Measurements from ENCODE around the gene SNCB.

Gene SNCB

DNA sequence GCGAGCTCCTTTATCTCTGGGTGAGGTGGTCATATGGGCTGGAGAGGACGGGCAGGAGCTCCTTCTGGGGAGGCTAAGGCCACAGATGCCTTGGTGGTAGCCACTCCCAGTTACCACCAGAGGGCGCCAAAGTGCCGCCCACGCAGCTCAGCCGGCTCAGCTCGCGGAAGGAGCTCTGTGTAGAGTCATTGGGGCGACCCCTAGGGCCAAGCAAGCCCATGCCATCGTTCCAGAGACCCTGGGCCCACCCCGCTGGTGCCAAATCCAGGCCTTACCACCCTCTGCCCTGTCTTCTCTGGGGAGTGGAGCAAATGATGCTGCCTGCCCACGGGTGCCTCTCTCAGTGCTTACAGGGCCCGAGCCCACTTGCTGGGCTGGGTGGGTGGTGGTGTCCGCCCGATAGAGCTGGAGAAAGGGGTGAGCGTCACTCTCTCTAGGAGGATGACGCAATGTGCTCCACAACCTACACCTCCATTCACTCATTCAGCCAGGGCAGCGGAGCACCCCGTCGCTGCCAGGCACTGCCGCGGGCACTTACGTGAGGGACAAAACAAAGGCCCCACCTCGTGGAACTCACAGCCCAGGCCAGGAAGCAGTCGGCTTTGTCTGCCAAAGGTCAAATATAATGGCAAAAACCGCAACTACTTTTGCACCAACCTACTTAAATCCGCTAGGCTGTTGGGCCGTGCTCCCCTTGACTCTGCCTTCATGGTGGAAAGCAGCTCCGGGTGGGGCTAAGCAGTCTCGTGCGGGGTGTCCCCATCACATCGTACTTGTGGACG, 30.7 kb upstream of the SNCB start:
- peak; percentile 89 for DNase-seq (ENCODE audit: low spot score)

DNA sequence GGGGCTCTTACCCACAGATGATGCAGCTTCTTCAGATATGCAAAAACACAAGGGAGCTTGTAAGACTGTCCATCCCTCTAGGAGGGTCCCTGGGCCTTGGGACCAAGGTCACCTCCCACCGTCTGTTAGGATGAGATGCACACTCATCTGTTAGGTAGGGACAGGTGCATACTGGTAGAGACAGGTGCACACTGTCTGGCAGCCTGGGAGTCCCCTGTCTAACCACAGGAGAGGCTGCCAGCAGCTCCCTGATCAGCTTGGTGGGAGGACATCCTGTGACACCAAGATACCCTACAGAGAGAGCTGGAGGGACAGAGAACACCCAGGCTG, 30.2 kb upstream of the SNCB start:
- no peak for DNase-seq (ENCODE audit: low spot score)

DNA sequence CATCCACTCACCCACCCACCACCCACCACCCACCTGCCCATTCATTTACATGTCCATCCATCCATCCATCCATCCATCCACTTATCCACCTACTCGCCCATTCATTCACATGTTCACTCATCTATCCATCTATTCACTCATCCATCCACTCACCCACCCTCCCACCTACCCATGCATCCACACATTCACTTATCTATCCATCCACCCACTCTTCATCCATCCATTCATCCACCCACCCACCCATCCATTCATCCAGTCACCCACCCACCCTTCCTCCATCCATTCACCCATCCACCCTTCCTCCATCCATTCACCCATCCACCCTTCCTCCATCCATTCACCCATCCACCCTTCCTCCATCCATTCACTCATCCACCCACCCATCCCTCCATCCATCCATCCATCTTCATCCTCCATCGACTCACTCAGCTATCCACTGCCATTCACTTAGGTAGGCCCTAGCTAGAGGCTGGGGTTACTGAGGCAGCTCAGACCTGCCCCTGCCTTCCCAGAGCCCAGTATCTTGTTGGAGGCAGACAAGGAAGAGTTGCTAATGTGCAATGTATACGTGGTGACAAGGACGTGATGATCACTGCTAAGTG, 29.6 kb upstream of the SNCB start:
- no peak for DNase-seq (ENCODE audit: low spot score)

DNA sequence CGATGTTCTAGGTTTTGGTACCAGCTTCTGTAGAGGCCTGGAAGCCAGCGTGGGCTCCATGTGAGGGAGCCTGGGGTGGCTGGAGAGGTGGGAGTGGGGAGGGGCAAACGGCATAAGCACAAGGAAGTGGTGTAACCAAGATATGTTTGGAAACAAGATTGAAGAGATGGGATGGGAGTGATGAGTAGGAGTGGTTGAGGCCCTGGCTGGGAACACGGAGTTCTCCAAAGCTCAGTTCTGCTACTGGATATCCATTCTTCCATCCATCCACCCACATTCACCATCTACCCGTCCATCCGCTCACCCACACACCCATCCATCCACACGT, 29.1 kb upstream of the SNCB start:
- no peak for DNase-seq (ENCODE audit: low spot score)

DNA sequence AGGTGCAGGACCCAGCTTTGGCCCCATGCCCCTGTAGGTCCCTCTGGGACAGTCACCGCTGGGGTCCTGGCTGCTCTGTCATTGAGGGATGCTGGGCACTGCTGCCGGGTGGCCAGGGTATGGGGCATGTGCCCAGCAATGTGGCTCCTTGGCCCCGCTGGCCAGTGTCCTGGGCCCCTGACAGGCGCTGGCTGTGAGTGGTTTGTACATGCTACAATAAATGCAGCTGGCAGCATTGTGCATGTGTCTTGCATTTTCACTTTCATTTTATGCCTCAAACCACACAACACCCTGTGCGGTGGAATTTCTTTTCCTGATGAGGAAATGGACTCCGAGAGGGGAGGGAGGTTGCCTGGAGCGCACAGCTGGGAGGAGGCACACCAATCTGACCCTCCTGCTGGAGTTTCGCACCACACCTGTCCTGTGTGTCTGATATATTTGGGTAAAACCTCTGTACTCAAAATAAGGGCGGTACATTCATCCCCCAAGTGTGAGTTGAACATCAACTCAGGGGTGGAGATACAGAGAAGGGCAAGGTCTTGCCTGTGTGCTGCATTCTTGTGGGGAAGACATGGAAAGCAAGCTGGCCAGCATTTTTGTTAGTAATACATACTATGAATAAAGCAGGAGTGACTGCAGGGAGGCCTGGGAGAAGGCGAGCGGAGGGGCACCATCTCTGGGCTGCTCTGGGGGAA, 28.6 kb upstream of the SNCB start:
- DNase-seq (ENCODE audit: low spot score) = peak; percentile 36

DNA sequence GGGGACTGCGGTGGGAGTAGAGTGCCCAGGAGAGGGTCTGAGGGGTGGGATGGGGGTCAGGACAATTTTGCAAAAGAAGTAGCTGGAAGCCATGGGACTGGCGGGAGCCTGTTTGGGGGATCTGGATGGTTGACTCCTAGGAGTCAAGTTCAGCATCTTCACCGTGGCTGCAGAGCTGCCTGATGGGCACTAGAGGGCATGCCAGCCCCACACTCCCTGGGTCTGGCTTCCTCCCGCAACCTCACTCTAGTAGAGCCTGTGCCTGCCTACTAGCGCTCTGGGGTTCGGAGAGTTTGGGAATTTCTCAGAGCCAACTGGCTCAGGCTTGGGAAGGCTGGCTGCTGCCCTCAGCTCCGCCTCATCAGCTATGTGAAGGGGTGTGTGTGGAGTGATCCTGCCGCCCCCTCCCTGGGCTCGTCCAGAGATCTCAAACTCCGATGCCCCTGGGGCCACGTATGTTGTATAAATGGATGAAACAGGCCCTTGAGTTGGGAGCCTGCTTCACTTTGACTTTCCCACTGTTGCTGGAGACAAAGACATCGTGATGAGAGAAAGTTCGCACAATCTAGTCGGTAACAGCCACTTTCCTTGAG, 27.8 kb upstream of the SNCB start:
- peak; percentile 75 for DNase-seq (ENCODE audit: low spot score)

DNA sequence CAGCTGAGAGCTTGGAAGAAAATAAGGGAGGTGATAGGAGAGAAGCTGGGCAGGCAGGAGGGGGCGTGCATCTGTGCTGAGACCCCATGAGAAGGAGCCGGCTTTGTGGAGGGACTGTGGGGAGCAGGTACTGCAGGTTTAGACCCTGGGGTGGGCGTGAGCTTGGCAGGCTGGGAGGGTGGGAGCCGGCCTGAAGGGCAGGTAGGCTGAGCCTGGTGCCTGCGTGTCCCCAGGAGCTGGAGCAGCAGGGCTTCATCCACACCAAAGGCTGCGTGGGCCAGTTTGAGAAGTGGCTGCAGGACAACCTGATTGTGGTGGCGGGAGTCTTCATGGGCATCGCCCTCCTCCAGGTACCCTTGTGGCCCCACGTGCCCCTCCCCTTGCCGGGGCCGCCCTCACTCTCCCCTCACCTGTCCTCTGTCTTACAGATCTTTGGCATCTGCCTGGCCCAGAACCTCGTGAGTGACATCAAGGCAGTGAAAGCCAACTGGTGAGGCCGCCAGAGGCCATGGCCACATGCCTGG, 26.2 kb upstream of the SNCB start:
- no peak for DNase-seq (ENCODE audit: low spot score)

DNA sequence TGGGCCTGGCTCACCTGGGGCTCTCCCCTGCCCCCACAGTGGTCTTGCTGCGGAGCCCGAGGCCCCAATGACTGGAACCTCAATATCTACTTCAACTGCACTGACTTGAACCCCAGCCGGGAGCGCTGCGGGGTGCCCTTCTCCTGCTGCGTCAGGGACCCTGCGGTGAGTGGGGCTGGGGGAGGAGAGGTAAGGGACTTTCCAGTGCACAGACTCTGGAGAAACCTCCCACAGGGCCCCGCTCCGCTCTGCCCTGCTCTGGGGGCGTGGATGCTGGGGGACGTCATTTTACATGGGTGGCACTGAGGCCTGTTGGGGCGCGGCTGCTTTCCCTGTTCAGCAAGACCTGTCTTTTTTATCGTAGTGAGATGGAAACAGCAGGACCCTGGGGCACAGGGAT, 24.5 kb upstream of the SNCB start:
- no peak for DNase-seq (ENCODE audit: low spot score)

DNA sequence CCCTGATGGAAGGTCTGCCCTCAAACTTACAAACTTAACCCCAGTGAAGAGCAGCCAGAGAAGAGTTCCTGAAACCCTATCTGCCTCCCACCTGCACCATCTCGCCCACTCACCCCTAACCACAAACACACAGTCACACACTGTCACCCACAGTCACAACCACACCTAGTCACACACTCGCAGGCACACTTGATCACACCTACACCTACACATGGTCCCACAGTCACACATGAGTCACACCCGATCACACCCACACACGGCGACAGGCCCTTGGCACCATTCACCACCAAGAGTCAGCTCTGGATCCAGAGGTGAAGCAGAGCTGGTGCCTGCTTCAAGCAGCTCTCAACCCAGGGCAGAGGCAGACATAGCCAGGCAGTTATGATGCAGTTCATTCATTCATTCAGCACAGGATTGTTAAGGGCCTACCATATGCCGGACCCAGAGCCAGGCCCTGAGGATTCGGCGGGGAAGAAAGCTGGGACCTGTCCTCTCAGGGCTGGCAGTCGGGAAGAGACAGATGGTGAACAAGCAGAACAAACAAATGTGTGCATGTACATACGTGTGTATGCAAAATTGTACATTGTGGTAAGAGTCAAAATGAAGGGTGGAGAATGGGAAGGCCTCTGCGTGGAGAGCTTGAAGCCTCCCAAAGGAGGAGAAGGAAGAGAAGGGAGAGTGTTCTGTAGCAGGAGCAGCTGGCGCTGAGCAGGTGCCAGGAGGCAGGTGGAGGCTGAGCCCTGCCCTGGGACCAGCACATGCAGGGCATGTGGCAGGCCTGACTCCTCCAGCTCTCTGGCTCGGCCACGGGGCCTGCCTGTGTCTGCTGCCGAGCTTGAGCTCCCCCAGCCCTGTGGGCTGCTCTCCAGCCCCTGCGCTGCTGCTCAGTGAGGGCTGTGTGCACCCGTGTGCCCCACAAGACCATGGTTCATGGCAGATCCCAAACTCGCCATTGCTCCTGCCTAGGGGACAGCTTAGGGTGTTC, 23.4 kb upstream of the SNCB start:
- DNase-seq (ENCODE audit: low spot score) = no peak

DNA sequence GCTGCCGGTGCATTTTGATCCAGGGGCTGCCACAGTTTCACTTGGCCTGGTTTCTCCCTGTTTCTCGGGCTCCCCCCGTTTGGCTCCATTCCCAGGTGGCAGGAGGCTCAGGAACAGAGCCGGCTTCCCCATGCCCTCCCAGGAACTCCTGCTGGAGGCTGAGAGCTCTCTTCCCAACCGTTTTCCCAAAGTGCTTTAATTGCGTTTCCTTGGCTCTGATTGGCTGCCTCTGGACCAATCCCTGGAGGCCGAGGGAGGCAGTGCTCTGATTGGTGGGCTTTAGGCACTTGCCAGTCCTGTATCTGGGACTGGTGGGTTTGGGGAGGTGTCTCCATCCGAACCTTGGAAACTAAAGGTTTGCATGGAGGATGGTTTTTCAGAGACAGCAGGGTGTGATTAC, 21.8 kb upstream of the SNCB start:
- DNase-seq (ENCODE audit: low spot score) = no peak

DNA sequence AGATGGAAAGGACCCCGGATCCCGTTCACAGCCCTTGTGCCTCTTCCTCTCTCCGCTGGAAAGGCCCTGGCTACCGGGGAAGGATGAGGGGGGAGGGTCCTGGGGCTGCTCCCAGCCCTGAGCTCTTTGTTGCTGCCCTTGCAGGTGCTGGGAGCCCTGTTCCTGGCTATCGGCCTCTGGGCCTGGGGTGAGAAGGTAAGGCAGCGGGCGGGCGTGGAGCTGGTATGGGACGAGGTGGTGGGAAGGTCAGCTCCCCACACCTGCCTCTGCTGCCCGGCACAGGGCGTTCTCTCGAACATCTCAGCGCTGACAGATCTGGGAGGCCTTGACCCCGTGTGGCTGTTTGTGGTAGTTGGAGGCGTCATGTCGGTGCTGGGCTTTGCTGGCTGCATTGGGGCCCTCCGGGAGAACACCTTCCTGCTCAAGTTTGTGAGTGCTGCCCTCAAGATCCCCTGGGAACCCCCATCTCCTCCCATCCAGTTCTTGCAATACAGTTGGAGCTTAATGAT, 21.2 kb upstream of the SNCB start:
- DNase-seq (ENCODE audit: low spot score) = no peak

DNA sequence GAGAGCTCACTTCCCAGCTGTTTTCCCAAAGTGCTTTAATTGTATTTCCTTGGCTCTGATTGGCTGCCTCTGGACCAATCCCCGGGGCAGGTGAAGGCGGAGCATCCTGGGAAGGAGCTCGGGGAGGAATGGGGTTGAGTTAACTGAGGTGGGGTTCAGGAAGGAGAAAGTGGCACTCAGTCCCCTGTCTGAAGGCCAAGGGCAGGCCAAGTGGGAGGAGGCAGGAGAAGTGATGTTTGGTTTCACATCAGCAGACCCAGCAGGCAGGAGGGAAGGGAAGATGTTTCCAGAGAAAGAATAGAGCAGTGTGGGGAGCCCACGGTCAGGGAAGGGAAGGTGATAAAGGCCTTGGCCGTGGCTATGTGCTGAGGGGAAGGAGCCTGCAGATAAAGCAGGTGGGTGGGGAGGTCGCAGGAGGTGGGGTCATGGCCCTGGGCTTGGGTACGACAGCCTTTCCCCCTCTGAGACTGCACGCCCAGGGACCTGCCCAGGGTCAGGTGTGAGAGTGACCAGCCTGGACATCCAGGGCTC, 20.1 kb upstream of the SNCB start:
- DNase-seq (ENCODE audit: low spot score) = no peak

DNA sequence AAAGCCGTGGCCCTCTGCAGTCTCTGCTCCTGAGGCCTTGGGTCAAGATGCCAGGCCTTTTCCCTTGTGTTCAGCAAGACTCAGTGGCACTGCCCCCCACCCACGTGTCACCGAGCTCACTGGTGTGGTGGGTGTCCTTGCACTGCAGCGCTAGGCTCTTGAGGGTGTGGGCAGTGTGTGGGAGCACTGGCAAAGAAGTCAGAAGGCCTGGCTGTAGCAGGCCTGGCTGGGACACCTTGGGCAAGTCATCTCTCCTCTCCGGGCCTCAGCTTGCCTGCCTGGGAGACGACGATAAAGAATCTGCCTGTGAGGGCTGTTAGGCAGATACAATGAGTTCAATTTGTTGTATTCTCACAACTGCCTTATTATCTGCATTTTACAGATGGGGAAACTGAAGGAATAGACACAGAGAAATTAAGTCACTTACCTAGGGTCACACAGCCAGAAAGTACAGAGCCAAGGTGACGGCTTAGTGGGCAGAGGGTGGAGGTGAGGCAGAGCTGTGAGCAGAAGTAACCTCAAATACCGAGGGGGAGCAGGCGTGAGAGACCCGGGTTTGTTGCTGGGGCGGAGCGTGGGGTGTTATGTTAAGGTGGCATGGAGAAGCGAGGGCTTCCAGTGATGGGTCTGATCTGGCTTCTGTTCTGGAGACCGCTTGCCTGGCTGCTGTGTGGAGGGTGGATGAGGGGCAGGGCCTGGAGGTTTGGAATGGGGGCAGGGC, 18.3 kb upstream of the SNCB start:
- no peak for DNase-seq (ENCODE audit: low spot score)

DNA sequence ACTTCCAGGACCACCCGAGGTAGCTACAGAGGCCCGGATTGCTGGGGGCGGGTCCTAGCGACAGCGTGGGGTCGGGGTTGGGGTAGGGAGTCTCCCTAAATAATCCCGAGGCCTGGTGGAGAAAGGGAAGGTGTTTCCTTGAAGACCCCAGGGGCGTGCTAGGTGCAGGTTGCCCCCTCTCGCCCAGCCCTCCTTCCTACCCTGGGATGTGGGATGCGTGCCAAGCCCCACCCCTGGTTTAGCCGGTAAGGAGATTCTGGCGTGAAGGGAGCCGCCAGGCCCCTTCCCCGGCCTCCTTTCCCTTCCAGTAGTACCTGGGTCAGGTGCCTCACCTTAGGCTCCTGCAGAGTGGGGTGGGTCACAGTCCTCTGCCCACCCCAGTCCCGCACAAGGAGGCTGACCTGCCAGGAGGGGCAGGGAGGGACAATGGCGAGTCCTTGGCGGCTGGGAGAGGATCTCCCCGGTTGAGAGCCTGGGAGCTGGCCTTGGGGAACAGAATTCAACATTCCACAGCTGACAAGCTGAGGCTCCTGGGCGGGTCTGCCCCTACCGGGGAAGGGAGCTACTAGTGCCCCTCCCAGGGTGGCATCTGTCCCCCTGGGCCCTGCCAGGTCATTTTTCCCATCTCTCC, 17.6 kb upstream of the SNCB start:
- DNase-seq (ENCODE audit: low spot score) = no peak

DNA sequence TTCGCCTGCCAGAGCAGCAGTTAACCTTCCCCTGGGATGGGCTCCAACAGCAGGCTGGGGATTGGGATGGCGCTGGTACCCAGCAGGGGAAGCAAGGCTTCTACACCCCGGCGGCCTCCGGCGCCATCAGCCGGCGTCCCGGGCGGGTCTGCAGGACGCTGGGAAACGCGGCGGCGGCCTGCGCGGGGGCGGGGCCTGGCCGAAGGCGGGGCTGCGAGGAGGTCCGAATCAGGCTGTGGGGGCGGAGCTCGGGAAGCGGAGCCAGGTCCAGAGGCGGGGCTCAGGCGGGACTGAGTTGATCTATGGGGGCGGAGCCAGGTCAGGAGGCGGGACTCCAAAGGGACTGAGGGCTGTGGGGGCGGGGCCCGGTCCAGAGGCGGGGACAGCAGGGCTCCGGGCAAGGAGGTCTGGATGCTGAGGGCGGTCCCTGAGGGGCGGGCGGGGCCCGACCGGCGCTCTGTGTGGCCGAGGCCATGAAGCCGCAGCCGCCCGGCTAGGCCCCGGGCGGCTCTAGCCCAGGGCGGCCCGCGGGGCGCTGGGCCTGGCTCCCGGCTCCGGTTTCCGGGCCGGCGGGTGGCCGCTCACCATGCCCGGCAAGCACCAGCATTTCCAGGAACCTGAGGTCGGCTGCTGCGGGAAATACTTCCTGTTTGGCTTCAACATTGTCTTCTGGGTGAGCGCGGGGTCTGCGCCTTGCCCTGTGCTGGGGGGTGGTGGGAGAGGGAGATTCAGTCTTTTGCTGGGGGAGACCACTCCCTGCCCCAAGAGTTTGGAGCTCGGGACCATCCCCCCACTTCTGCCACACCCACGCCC, 16.9 kb upstream of the SNCB start, which contains the start of gene TSPAN17:
Gene TSPAN17, plus strand, starts transcription at position 455 of the 813 bp plus-strand sequence. Its CDS starts 132 bp downstream, at position 587.
- DNase-seq (ENCODE audit: low spot score) = peak; percentile 98

DNA sequence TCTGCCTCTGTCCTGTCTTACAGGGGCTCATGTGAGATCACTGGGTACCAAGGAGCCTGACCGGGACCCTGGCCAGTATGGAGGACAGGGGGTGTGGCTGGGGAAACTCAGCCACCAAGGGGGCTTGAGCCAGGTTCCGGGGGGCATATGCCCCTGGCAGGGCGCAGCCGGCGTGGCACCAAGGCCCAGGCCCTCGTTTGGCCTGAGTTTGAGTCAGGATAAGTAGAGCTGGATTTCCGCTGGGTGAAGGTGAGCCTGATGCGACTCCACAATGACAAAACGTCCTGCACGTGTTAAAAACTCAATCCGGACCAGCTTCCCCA, 16.3 kb upstream of the SNCB start:
- no peak for DNase-seq (ENCODE audit: low spot score)

DNA sequence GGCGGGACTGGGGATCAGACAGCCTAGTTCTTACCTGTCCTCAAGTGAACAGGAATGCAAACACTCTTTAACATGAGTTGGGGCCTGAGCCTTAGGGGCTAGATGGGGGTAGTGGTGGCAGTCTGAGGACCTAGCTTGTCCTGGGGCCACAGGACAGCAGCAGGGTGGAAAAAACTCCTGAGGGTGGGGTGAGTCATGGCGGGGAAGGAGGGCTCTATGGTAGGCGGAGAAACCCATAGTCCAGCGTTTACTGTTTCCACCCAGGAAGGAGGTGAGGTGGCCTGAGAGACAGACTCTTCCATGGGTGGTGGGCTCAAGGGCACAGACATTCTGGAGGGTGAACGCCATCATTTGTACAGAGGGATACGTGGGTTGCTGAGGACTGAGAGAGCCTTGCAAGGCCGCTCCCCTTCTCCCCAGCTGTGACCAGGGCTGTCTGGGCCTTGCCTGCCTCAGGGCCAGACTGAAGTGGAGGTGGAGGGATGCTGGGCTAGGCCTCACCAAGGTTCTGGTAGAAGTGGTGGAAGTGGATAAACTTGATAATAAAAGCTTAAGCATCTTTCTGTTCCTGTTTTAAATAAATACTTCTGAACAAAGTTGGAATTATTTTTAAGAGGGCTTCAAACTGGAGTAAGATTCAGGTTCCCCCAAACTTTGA, 15.8 kb upstream of the SNCB start:
- DNase-seq (ENCODE audit: low spot score) = no peak

DNA sequence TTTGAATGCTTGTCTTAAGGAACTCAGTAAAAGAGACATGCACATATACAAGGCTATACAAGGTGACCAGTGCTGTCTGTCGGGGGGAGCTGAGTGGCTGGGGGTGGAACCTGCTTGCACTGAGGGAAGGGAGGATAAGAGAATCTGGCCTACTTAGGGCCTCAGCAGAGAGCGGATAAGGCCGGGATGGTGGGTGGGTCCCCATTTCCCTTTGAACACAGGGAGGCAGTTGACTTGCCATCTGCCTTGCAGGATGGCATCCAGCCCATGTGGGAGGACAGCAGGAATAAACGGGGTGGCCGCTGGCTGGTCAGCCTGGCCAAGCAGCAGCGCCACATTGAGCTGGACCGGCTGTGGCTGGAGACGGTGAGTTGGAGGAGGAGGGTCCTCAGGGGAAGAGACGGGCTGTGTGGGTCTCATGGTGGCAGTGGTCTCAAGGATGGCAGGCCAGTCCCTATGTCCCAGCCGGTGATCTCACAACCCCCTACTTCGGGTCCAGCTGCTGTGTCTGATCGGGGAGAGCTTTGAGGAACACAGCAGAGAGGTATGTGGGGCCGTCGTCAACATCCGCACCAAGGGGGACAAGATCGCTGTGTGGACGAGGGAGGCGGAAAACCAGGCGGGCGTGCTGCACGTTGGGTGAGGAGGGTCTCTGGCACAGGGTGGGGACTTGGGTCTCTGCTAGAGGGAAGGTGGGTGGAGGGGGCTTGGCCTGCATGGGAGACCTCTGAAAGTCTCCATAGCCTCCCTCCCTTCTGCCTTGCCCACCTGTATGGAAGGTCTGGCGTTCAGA, 14.7 kb upstream of the SNCB start:
- no peak for DNase-seq (ENCODE audit: low spot score)
